BLaER1 (cell line): ENCODE results near the gene PPP1R8.
"Not testable (repeated sequence)": the region's sequence is repeated elsewhere in the genome, so short reads cannot be mapped to it uniquely, and the experiment has no call there.

ENCODE experiments used
- H3K27ac ChIP-seq: shearing (Covaris generic); formaldehyde crosslinking; 2 replicates; pipeline ENCODE4 v1.8.1; 2022
- H3K27me3 ChIP-seq: shearing (Covaris generic); formaldehyde crosslinking; 2 replicates; pipeline ENCODE4 v1.8.1; 2022
- H3K36me3 ChIP-seq: shearing (Covaris generic); formaldehyde crosslinking; 2 replicates; pipeline ENCODE4 v1.8.1; 2022
- H3K4me1 ChIP-seq: shearing (Covaris generic); formaldehyde crosslinking; 2 replicates; pipeline ENCODE4 v1.8.1; 2022
- H3K4me2 ChIP-seq: shearing (Covaris generic); formaldehyde crosslinking; 2 replicates; pipeline ENCODE4 v1.8.1; 2022
- H3K4me3 ChIP-seq: shearing (Covaris generic); formaldehyde crosslinking; 2 replicates; pipeline ENCODE4 v1.8.1; 2022
- H3K9ac ChIP-seq: shearing (Covaris generic); formaldehyde crosslinking; 2 replicates; pipeline ENCODE4 v1.8.1; 2022
- H3K9me3 ChIP-seq: shearing (Covaris generic); formaldehyde crosslinking; 2 replicates; pipeline ENCODE4 v1.8.1; 2022
- H4K20me1 ChIP-seq: shearing (Covaris generic); formaldehyde crosslinking; 2 replicates; pipeline ENCODE4 v1.8.1; 2022
- Cebpa-rat ChIP-seq: shearing (Covaris generic); IDR thresholded peaks from 2 replicates; pipeline ENCODE4 v1.8.1; 2022

PPP1R8 gene

GRCh38 chr1:27830621-27831440 is at the start of gene PPP1R8:
Gene PPP1R8, plus strand, starts transcription at chr1:27830782. Its CDS starts 54 bp downstream, at chr1:27830836.
- TF ChIP-seq Cebpa-rat, result no peak
- peak within 1 kb of the TSS; percentile 80 for H3K4me3 ChIP-seq
- H3K4me2 ChIP-seq, result peak within 1 kb of the TSS; percentile 91
- H3K27ac ChIP-seq, result peak within 1 kb of the TSS; percentile 93
- H3K4me1 ChIP-seq, result peaks cover 22% of the 10 kb centered on the region
- no peaks in the 10 kb centered on the region for H3K27me3 ChIP-seq
- H3K9me3 ChIP-seq, result no peaks in the 10 kb centered on the region
- peaks cover 37% of the 10 kb centered on the region for H3K36me3 ChIP-seq
- H4K20me1 ChIP-seq, result peaks cover 48% of the 10 kb centered on the region
- H3K9ac ChIP-seq, result peak within 1 kb of the TSS; percentile 96

GRCh38 chr1:27782950-27783349 is 47.6 kb upstream of the PPP1R8 start:
- no peak overlapping the region for H3K27ac ChIP-seq
- H3K4me2 ChIP-seq, result no peak overlapping the region
- peaks cover 97% of the 10 kb centered on the region for H4K20me1 ChIP-seq
- no peak overlapping the region for H3K9ac ChIP-seq
- H3K4me1 ChIP-seq, result no peaks in the 10 kb centered on the region
- peaks cover 15% of the 10 kb centered on the region for H3K36me3 ChIP-seq
- H3K9me3 ChIP-seq, result no peaks in the 10 kb centered on the region
- TF ChIP-seq Cebpa-rat, result no peak
- H3K27me3 ChIP-seq, result no peaks in the 10 kb centered on the region
- H3K4me3 ChIP-seq, result no peak overlapping the region

GRCh38 chr1:27784700-27785099 is 45.9 kb upstream of the PPP1R8 start:
- Histone ChIP-seq H3K36me3 (peaks cover 21% of the 10 kb centered on the region), H4K20me1 (peaks cover 96% of the 10 kb centered on the region), H3K4me3 (no peak overlapping the region), H3K4me1 (peaks cover 9% of the 10 kb centered on the region; the same call in 1 of the 2 replicates), H3K9ac (no peak overlapping the region), H3K9me3 (no peaks in the 10 kb centered on the region), H3K27me3 (no peaks in the 10 kb centered on the region), H3K4me2 (no peak overlapping the region), H3K27ac (no peak overlapping the region)
- no peak for TF ChIP-seq Cebpa-rat

- no peak for TF ChIP-seq Cebpa-rat
- Histone ChIP-seq H3K27ac (no peak overlapping the region), H3K4me3 (no peak overlapping the region), H3K4me2 (no peak overlapping the region), H4K20me1 (peaks cover 84% of the 10 kb centered on the region), H3K36me3 (peaks cover 25% of the 10 kb centered on the region), H3K27me3 (no peaks in the 10 kb centered on the region), H3K9ac (no peak overlapping the region), H3K4me1 (peaks cover 10% of the 10 kb centered on the region; the same call in 1 of the 2 replicates), H3K9me3 (peaks cover 4% of the 10 kb centered on the region; the same call in 1 of the 2 replicates)
Observed at GRCh38 chr1:27785781-27786455, 44.7 kb upstream of the PPP1R8 start.

GRCh38 chr1:27787895-27788294 is 42.7 kb upstream of the PPP1R8 start:
- peaks cover 10% of the 10 kb centered on the region; the same call in 1 of the 2 replicates for H3K4me1 ChIP-seq
- H3K9me3 ChIP-seq, result peaks cover 4% of the 10 kb centered on the region; the same call in 1 of the 2 replicates
- TF ChIP-seq Cebpa-rat, result no peak
- no peak overlapping the region for H3K27ac ChIP-seq
- H3K36me3 ChIP-seq, result peaks cover 34% of the 10 kb centered on the region
- H4K20me1 ChIP-seq, result peaks cover 67% of the 10 kb centered on the region
- no peak overlapping the region for H3K4me2 ChIP-seq
- H3K27me3 ChIP-seq, result no peaks in the 10 kb centered on the region
- H3K9ac ChIP-seq, result no peak overlapping the region
- H3K4me3 ChIP-seq, result no peak overlapping the region

- no peak for TF ChIP-seq Cebpa-rat
- H3K4me3 ChIP-seq, result no peak overlapping the region
- peaks cover 50% of the 10 kb centered on the region for H4K20me1 ChIP-seq
- H3K9ac ChIP-seq, result no peak overlapping the region
- H3K27ac ChIP-seq, result no peak overlapping the region
- peaks cover 10% of the 10 kb centered on the region; the same call in 1 of the 2 replicates for H3K4me1 ChIP-seq
- H3K36me3 ChIP-seq, result peaks cover 50% of the 10 kb centered on the region
- H3K9me3 ChIP-seq, result peaks cover 4% of the 10 kb centered on the region; the same call in 1 of the 2 replicates
- H3K4me2 ChIP-seq, result 0 out of 2 replicates have a peak overlapping the region, but pooled peaks have one; percentile 6
- no peaks in the 10 kb centered on the region for H3K27me3 ChIP-seq
Observed at GRCh38 chr1:27789540-27790041, 41.0 kb upstream of the PPP1R8 start.

GRCh38 chr1:27790270-27790669 is 40.3 kb upstream of the PPP1R8 start:
- H3K9me3 ChIP-seq, H3K4me1 ChIP-seq, H3K9ac ChIP-seq, H3K4me3 ChIP-seq, H3K4me2 ChIP-seq, H3K27ac ChIP-seq, H3K27me3 ChIP-seq: not testable (repeated sequence)
- H4K20me1 ChIP-seq, result peaks cover 43% of the 10 kb centered on the region
- peaks cover 57% of the 10 kb centered on the region for H3K36me3 ChIP-seq

- no peaks in the 10 kb centered on the region; the same call in 1 of the 2 replicates for H4K20me1 ChIP-seq
- no peak overlapping the region for H3K4me3 ChIP-seq
- no peak overlapping the region for H3K27ac ChIP-seq
- no peaks in the 10 kb centered on the region for H3K9me3 ChIP-seq
- H3K4me2 ChIP-seq, result no peak overlapping the region
- H3K36me3 ChIP-seq, result peaks cover 92% of the 10 kb centered on the region
- H3K4me1 ChIP-seq, result no peaks in the 10 kb centered on the region
- no peak for TF ChIP-seq Cebpa-rat
- H3K9ac ChIP-seq, result no peak overlapping the region
- no peaks in the 10 kb centered on the region for H3K27me3 ChIP-seq
Observed at GRCh38 chr1:27795601-27796000, 35.0 kb upstream of the PPP1R8 start.

- Histone ChIP-seq H3K4me3 (no peak overlapping the region), H3K4me2 (no peak overlapping the region), H3K4me1 (no peaks in the 10 kb centered on the region), H3K27ac (no peak overlapping the region), H3K9me3 (no peaks in the 10 kb centered on the region), H3K27me3 (no peaks in the 10 kb centered on the region), H3K9ac (no peak overlapping the region), H4K20me1 (no peaks in the 10 kb centered on the region), H3K36me3 (peaks cover 66% of the 10 kb centered on the region)
- no peak for TF ChIP-seq Cebpa-rat
Observed at GRCh38 chr1:27804791-27805190, 25.8 kb upstream of the PPP1R8 start.

- Histone ChIP-seq H3K36me3 (peaks cover 55% of the 10 kb centered on the region), H3K9ac (no peak overlapping the region), H3K27ac (no peak overlapping the region), H3K27me3 (no peaks in the 10 kb centered on the region), H3K4me1 (no peaks in the 10 kb centered on the region), H3K4me3 (no peak overlapping the region), H4K20me1 (no peaks in the 10 kb centered on the region), H3K9me3 (no peaks in the 10 kb centered on the region), H3K4me2 (no peak overlapping the region)
- TF ChIP-seq Cebpa-rat, result no peak
Observed at GRCh38 chr1:27806758-27807157, 23.8 kb upstream of the PPP1R8 start.
